Mesenchymal stem cell (in vitro differentiated cells and primary cell): ENCODE data around the gene NCOA6.

Source experiments
- DNase-seq: peaks from one replicate; pipeline ENCODE4 v3.0.0-alpha.2; 2013
- H2AFZ ChIP-seq: one replicate; pipeline ENCODE4 v1.6.1; 2013; ENCODE audit warnings: low read depth, mild to moderate bottlenecking, control low read depth, inconsistent platforms, low read length, moderate library complexity
- H2AK5ac ChIP-seq: 2 replicates; pipeline ENCODE4 v1.6.1; 2013; ENCODE audit warnings: low read length, moderate library complexity, mild to moderate bottlenecking, inconsistent platforms; ENCODE audit not compliant: severe bottlenecking
- H2BK120ac ChIP-seq: one replicate; pipeline ENCODE4 v1.6.1; 2013; ENCODE audit warnings: low read depth, mild to moderate bottlenecking, inconsistent platforms, low read length, moderate library complexity
- H2BK12ac ChIP-seq, 2 experiments: one replicate each; pipeline ENCODE4 v1.6.1; 2013; ENCODE audit warnings: inconsistent platforms in 2 of 2, low read length in 2 of 2, mild to moderate bottlenecking in 2 of 2, moderate library complexity in 2 of 2, control low read depth in 1 of 2
- H2BK15ac ChIP-seq: one replicate; pipeline ENCODE4 v1.6.1; 2013; ENCODE audit warnings: mild to moderate bottlenecking, low read depth, inconsistent platforms; ENCODE audit not compliant: poor library complexity, severe bottlenecking
- H2BK5ac ChIP-seq: 2 replicates; pipeline ENCODE4 v1.6.1; 2013; ENCODE audit warnings: low read depth, mild to moderate bottlenecking, low read length, control low read depth, inconsistent platforms; ENCODE audit not compliant: poor library complexity, severe bottlenecking
- H3K14ac ChIP-seq, 2 experiments: one replicate each; pipeline ENCODE4 v1.6.1; 2013; ENCODE audit warnings: inconsistent platforms in 2 of 2, low read length in 2 of 2, control low read depth in 1 of 2, mild to moderate bottlenecking in 1 of 2, moderate library complexity in 1 of 2
- H3K18ac ChIP-seq, 2 experiments: one replicate each; pipeline ENCODE4 v1.6.1; 2013; ENCODE audit warnings: inconsistent platforms in 2 of 2, low read length in 2 of 2, control low read depth in 1 of 2, low read depth in 1 of 2, mild to moderate bottlenecking in 1 of 2
- H3K23ac ChIP-seq, 2 experiments: one replicate each; pipeline ENCODE4 v1.6.1; 2013; ENCODE audit warnings: inconsistent platforms in 2 of 2, low read length in 2 of 2, mild to moderate bottlenecking in 2 of 2, moderate library complexity in 2 of 2, control low read depth in 1 of 2
- H3K27ac ChIP-seq: 2 replicates; pipeline ENCODE4 v1.5.1; 2013; ENCODE audit warnings: mild to moderate bottlenecking, moderate library complexity, low read length, control low read depth, inconsistent platforms; ENCODE audit not compliant: poor library complexity, severe bottlenecking
- H3K27me3 ChIP-seq, 2 experiments: 2 replicates each; pipeline versions ENCODE4 v1.6.1 to v1.7.0; 2013; ENCODE audit warnings: low read length in 2 of 2, mild to moderate bottlenecking in 2 of 2, moderate library complexity in 2 of 2, control low read depth in 1 of 2, inconsistent platforms in 1 of 2; ENCODE audit not compliant: control insufficient read depth in 1 of 2, insufficient read depth in 1 of 2
- H3K36me3 ChIP-seq, 2 experiments: 2 replicates each; pipeline versions ENCODE4 v1.6.1 to v1.7.0; 2013; ENCODE audit warnings: low read length in 2 of 2, control low read depth in 1 of 2, inconsistent platforms in 1 of 2, low read depth in 1 of 2, mild to moderate bottlenecking in 1 of 2; ENCODE audit not compliant: insufficient read depth in 2 of 2, control insufficient read depth in 1 of 2
- H3K4ac ChIP-seq, 2 experiments: one replicate each; pipeline ENCODE4 v1.6.1; 2013; ENCODE audit warnings: inconsistent platforms in 2 of 2, low read length in 2 of 2, mild to moderate bottlenecking in 2 of 2, moderate library complexity in 2 of 2, control low read depth in 1 of 2, low read depth in 1 of 2
- H3K4me1 ChIP-seq: 2 replicates; pipeline ENCODE4 v1.6.1; 2013; ENCODE audit warnings: low read depth, low read length, control low read depth; ENCODE audit not compliant: control insufficient read depth, insufficient read depth
- H3K4me2 ChIP-seq: 2 replicates; pipeline ENCODE4 v1.6.1; 2013; ENCODE audit warnings: low read length, mild to moderate bottlenecking, inconsistent platforms; ENCODE audit not compliant: poor library complexity, severe bottlenecking
- H3K4me3 ChIP-seq, 2 experiments: 2 replicates each; pipeline versions ENCODE4 v1.5.1 to v1.7.0; 2013; ENCODE audit warnings: low read length in 2 of 2, mild to moderate bottlenecking in 2 of 2, control low read depth in 1 of 2, low read depth in 1 of 2; ENCODE audit not compliant: insufficient read depth in 1 of 2
- H3K79me1 ChIP-seq: replicated peaks from 2 replicates; pipeline ENCODE4 v1.6.1; 2013; ENCODE audit warnings: mild to moderate bottlenecking, control low read depth, low read length, inconsistent platforms; ENCODE audit not compliant: poor library complexity, severe bottlenecking
- H3K9ac ChIP-seq: 2 replicates; pipeline ENCODE4 v1.7.0; 2013; ENCODE audit warnings: mild to moderate bottlenecking, low read length, moderate library complexity
- H3K9me3 ChIP-seq: 2 replicates; pipeline ENCODE4 v1.7.0; 2013; ENCODE audit warnings: mild to moderate bottlenecking, low read length; ENCODE audit not compliant: control insufficient read depth
- H4K8ac ChIP-seq: one replicate; pipeline ENCODE4 v1.6.1; 2013; ENCODE audit warnings: inconsistent platforms, mild to moderate bottlenecking, low read length, moderate library complexity
- H4K91ac ChIP-seq: one replicate; pipeline ENCODE4 v1.6.1; 2013; ENCODE audit warnings: mild to moderate bottlenecking, low read length, inconsistent platforms
- WGBS: methylation state at CpG from one replicate; pipeline ENCODE4 v1.1.7; 2013; ENCODE audit warnings: mixed read lengths; 5-methylcytosine and 5-hydroxymethylcytosine counted together

NCOA6 gene

GRCh38 chr20:34824026-34824425 is 1.4 kb downstream of the NCOA6 start:
- no peak overlapping the region for H2BK5ac ChIP-seq
- H2AK5ac ChIP-seq = no peak overlapping the region
- peak; percentile 16 for DNase-seq
- H3K9me3 ChIP-seq = no peaks in the 10 kb centered on the region
- no peak overlapping the region for H2BK15ac ChIP-seq
- H3K36me3 ChIP-seq = no peaks in the 10 kb centered on the region
- H3K4me2 ChIP-seq = peak overlapping the region; percentile 47
- no peaks in the 10 kb centered on the region for H3K27me3 ChIP-seq
- H3K14ac ChIP-seq = no peak overlapping the region
- H3K4ac ChIP-seq = no peak overlapping the region
- H3K23ac ChIP-seq = no peak overlapping the region
- no peak overlapping the region for H2BK12ac ChIP-seq
- no peak overlapping the region for H3K27ac ChIP-seq
- no peak overlapping the region for H2BK120ac ChIP-seq
- WGBS = 69% methylated on average over 1 of the region's 1 CpG
- H3K4me3 ChIP-seq = peak overlapping the region in 1 of 2 experiments; percentile 99
- peak overlapping the region; percentile 96 for H3K9ac ChIP-seq
- peaks cover 6% of the 10 kb centered on the region for H3K4me1 ChIP-seq
- H3K79me1 ChIP-seq = no peaks in the 10 kb centered on the region
- H4K8ac ChIP-seq = no peak overlapping the region
- no peak overlapping the region for H4K91ac ChIP-seq
- H2AFZ ChIP-seq = no peak overlapping the region
- H3K18ac ChIP-seq = no peak overlapping the region

- Histone ChIP-seq H3K4me2 (no peak overlapping the region), H3K27ac (no peak overlapping the region), H3K18ac (no peak overlapping the region), H2BK5ac (no peak overlapping the region), H3K9ac (no peak overlapping the region), H3K79me1 (peaks cover 2% of the 10 kb centered on the region), H3K23ac (no peak overlapping the region), H3K27me3 (no peaks in the 10 kb centered on the region), H2AFZ (no peak overlapping the region), H2BK12ac (no peak overlapping the region), H3K9me3 (no peaks in the 10 kb centered on the region), H3K36me3 (no peaks in the 10 kb centered on the region), H3K14ac (no peak overlapping the region), H4K8ac (no peak overlapping the region), H4K91ac (no peak overlapping the region), H2BK15ac (no peak overlapping the region), H2AK5ac (no peak overlapping the region), H3K4me3 (no peak overlapping the region), H3K4ac (no peak overlapping the region), H2BK120ac (no peak overlapping the region), H3K4me1 (peaks cover 6% of the 10 kb centered on the region)
- 89% methylated on average over 6 of the region's 8 CpGs for WGBS
- no peak for DNase-seq
Measured at GRCh38 chr20:34820805-34821578, 4.5 kb downstream of the NCOA6 start.

GRCh38 chr20:34817801-34818200 is 7.7 kb downstream of the NCOA6 start:
- no peak overlapping the region for H3K18ac ChIP-seq
- H3K27me3 ChIP-seq = no peaks in the 10 kb centered on the region
- peaks cover 2% of the 10 kb centered on the region for H3K79me1 ChIP-seq
- H4K91ac ChIP-seq = no peak overlapping the region
- WGBS = 71% methylated on average over 2 of the region's 2 CpGs
- H2AK5ac ChIP-seq = no peak overlapping the region
- no peaks in the 10 kb centered on the region for H3K9me3 ChIP-seq
- no peak overlapping the region for H2BK12ac ChIP-seq
- H3K27ac ChIP-seq = no peak overlapping the region
- no peak overlapping the region for H3K4me2 ChIP-seq
- H2BK15ac ChIP-seq = no peak overlapping the region
- no peaks in the 10 kb centered on the region for H3K36me3 ChIP-seq
- H3K4me3 ChIP-seq = no peak overlapping the region
- no peak overlapping the region for H3K23ac ChIP-seq
- no peak overlapping the region for H3K9ac ChIP-seq
- no peak overlapping the region for H3K14ac ChIP-seq
- H2BK120ac ChIP-seq = no peak overlapping the region
- H2BK5ac ChIP-seq = no peak overlapping the region
- H3K4ac ChIP-seq = no peak overlapping the region
- DNase-seq = no peak
- H3K4me1 ChIP-seq = peaks cover 8% of the 10 kb centered on the region
- H4K8ac ChIP-seq = no peak overlapping the region
- no peak overlapping the region for H2AFZ ChIP-seq

- Histone ChIP-seq H2BK120ac (no peak overlapping the region), H3K27ac (no peak overlapping the region), H3K27me3 (no peaks in the 10 kb centered on the region), H3K18ac (no peak overlapping the region), H3K23ac (no peak overlapping the region), H3K14ac (no peak overlapping the region), H3K4ac (no peak overlapping the region), H3K36me3 (no peaks in the 10 kb centered on the region), H3K4me1 (peaks cover 8% of the 10 kb centered on the region), H4K8ac (no peak overlapping the region), H2AK5ac (no peak overlapping the region), H2BK5ac (no peak overlapping the region), H4K91ac (no peak overlapping the region), H3K9ac (no peak overlapping the region), H3K4me2 (no peak overlapping the region), H2BK12ac (no peak overlapping the region), H2BK15ac (no peak overlapping the region), H3K4me3 (no peak overlapping the region), H3K9me3 (no peaks in the 10 kb centered on the region), H2AFZ (no peak overlapping the region), H3K79me1 (peaks cover 3% of the 10 kb centered on the region)
- no peak for DNase-seq
- WGBS = 91% methylated on average over 2 of the region's 2 CpGs
Measured at GRCh38 chr20:34817072-34817471, 8.4 kb downstream of the NCOA6 start.
